ENCODE measurements around the gene PLN. TPM values are rescaled to one million over a fixed set of nuclear protein-coding genes. Genes with fewer than 3 reads are reported as not detected.

PLN gene
- total and polyA plus RNA-seq, 9 of the 15 experiments (the other 6 are each of a cell fraction or from before 2014, with no cell fraction given) = 0.03 to 0.30 (median 0.03) TPM; not detected in 6

GRCh38 chr6:118551063-118552053 is 3.3 kb downstream of the PLN start (continued):
- TF ChIP-seq REST (IDR thresholded peaks at IDR 0.05; ENCODE audit: borderline replicate concordance) (peak; percentile 70), REST (CRISPR knock-in tag; IDR thresholded peaks at IDR 0.05; ENCODE audit: low read depth) (no peak), CREB3 (tag; conservative IDR thresholded peaks at IDR 0.05; ENCODE audit: low read depth) (no peak), STAT5A (IDR thresholded peaks at IDR 0.05; ENCODE audit: borderline replicate concordance, low read length) (no peak), SMC3 (conservative IDR thresholded peaks at IDR 0.05; ENCODE audit: insufficient read depth, low read depth, low read length) (peak; percentile 56), HEY1 (CRISPR knock-in tag; IDR thresholded peaks at IDR 0.05; ENCODE audit: borderline replicate concordance) (no peak), SIX5 (IDR thresholded peaks at IDR 0.05; ENCODE audit: borderline replicate concordance in 1 of 2, insufficient read depth in 1 of 2, low read depth in 1 of 2, low read length in 2 of 2) (no peak), DEAF1 (CRISPR knock-in tag; IDR thresholded peaks at IDR 0.05) (peak; percentile 61; the same call in 1 of the 2 replicates), MTA1 (IDR thresholded peaks at IDR 0.05; ENCODE audit: borderline replicate concordance) (no peak), ZNF274 (IDR thresholded peaks at IDR 0.05; ENCODE audit: borderline replicate concordance, low read depth, low read length) (no peak), THRAP3 (IDR thresholded peaks at IDR 0.05; ENCODE audit: borderline replicate concordance) (0 out of 2 replicates have a peak, but pooled peaks have one; percentile 31), CEBPB (tag; IDR thresholded peaks at IDR 0.05) (0 out of 2 replicates have a peak, but pooled peaks have one; percentile 19), CC2D1A (IDR thresholded peaks at IDR 0.05) (peak; percentile 48; the same call in 1 of the 2 replicates), NCOR1 (IDR thresholded peaks at IDR 0.05) (no peak), NRF1 (conservative IDR thresholded peaks at IDR 0.05 in 1 of 2, IDR thresholded peaks at IDR 0.05 in 1 of 2) (no peak), MYNN (IDR thresholded peaks at IDR 0.05) (no peak), MYNN (CRISPR knock-in tag; IDR thresholded peaks at IDR 0.05) (no peak)
